Adrenal gland (tissue), 5 donors: Measurements from ENCODE around the gene CSNK1G3.

Experiments
- POLR2A ChIP-seq, 2 donors: fragments of 450-650 bp; IDR thresholded peaks; one replicate each; pipeline ENCODE4 v1.6.1; 2017; ENCODE audit warnings: antibody characterized with exemption in 2 of 2, mild to moderate bottlenecking in 2 of 2, moderate library complexity in 1 of 2
- TF ChIP-seq, protein P1 (sequence below), 6 experiments: fragments of 450-650 bp in 4 of 6; fragments of 200-600 bp in 2 of 6; sonication (generic) in 1 of 6; IDR thresholded peaks; 1 replicate in 5 of 6; 2 replicates in 1 of 6; pipeline versions ENCODE4 v1.5.1 to v1.8.0; 2016 to 2021; ENCODE audit warnings: antibody characterized with exemption in 6 of 6, mild to moderate bottlenecking in 2 of 6, moderate library complexity in 1 of 6
- donor health status: DM: no; HTN: no; CAD: no.

GRCh38 chr5:123476731-123477130 lies 35.2 kb upstream of the CSNK1G3 start:
- TF ChIP-seq, protein P1, sequence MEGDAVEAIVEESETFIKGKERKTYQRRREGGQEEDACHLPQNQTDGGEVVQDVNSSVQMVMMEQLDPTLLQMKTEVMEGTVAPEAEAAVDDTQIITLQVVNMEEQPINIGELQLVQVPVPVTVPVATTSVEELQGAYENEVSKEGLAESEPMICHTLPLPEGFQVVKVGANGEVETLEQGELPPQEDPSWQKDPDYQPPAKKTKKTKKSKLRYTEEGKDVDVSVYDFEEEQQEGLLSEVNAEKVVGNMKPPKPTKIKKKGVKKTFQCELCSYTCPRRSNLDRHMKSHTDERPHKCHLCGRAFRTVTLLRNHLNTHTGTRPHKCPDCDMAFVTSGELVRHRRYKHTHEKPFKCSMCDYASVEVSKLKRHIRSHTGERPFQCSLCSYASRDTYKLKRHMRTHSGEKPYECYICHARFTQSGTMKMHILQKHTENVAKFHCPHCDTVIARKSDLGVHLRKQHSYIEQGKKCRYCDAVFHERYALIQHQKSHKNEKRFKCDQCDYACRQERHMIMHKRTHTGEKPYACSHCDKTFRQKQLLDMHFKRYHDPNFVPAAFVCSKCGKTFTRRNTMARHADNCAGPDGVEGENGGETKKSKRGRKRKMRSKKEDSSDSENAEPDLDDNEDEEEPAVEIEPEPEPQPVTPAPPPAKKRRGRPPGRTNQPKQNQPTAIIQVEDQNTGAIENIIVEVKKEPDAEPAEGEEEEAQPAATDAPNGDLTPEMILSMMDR (IDR thresholded peaks at IDR 0.05), result no peak
- TF ChIP-seq POLR2A (IDR thresholded peaks at IDR 0.05), result no peak
